B cell (primary cell): ENCODE measurements around the gene ATXN1. TPM values are rescaled to one million over a fixed set of nuclear protein-coding genes. Genes with fewer than 3 reads are reported as not detected.

Experiments
- ATAC-seq: fragments of 200-7000 bp; cut with Tn5 transposase; one replicate; pipeline ENCODE4 v1.10.0; 2021; ENCODE audit warnings: low read depth, mild to moderate bottlenecking, moderate number of reproducible peaks, moderate library complexity
- CTCF ChIA-PET: fragments of 350-600 bp; sonication (Branson Sonifier 250); formaldehyde crosslinking; loops from one replicate; lab custom pipeline; 2021; ENCODE audit warnings: antibody characterized with exemption, inconsistent platforms; lab: Charles Lee
- POLR2A ChIA-PET: fragments of 350-600 bp; sonication (Branson Sonifier 250); formaldehyde crosslinking; loops from one replicate; lab custom pipeline; 2021; ENCODE audit warnings: antibody characterized with exemption; lab: Charles Lee
- DNase-seq: peaks from one replicate; pipeline ENCODE4 v3.0.0; 2013
- H2AFZ ChIP-seq: 2 replicates; pipeline ENCODE4 v1.6.1; 2012; ENCODE audit warnings: mild to moderate bottlenecking, low read depth, low read length; ENCODE audit not compliant: insufficient read depth, poor library complexity, severe bottlenecking
- H3K27ac ChIP-seq, 2 donors: 1 replicate in 1 of 2; 2 replicates in 1 of 2; pipeline ENCODE4 v1.5.1; 2012 to 2013; ENCODE audit warnings: low read length in 2 of 2, mild to moderate bottlenecking in 2 of 2, moderate library complexity in 1 of 2
- H3K27me3 ChIP-seq, 4 experiments: fragments of 200-600 bp in 1 of 4; sonication (generic) in 1 of 4; replicated peaks in 1 of 4; 1 replicate in 2 of 4; 2 replicates in 2 of 4; pipeline versions ENCODE4 v1.6.1 to v1.7.0; 2013 to 2016; ENCODE audit warnings: low read length in 3 of 4, mild to moderate bottlenecking in 2 of 4, mixed read lengths in 1 of 4, moderate library complexity in 1 of 4; ENCODE audit not compliant: insufficient read depth in 4 of 4, control insufficient read depth in 3 of 4; ENCODE audit errors: control extremely low read depth in 1 of 4
- H3K36me3 ChIP-seq, 2 experiments: replicated peaks in 1 of 2; 1 replicate in 1 of 2; 2 replicates in 1 of 2; pipeline versions ENCODE4 v1.6.1 to v1.7.1; 2013; ENCODE audit warnings: low read length in 1 of 2; ENCODE audit not compliant: insufficient read depth in 2 of 2, control insufficient read depth in 1 of 2; ENCODE audit errors: control extremely low read depth in 1 of 2, extremely low read depth in 1 of 2
- H3K4me1 ChIP-seq, 2 donors: fragments of 200-600 bp in 1 of 2; sonication (generic) in 1 of 2; 1 replicate in 1 of 2; 2 replicates in 1 of 2; pipeline versions ENCODE4 v1.5.1 to v1.6.1; 2013 to 2017; ENCODE audit warnings: low read length in 2 of 2; ENCODE audit not compliant: control insufficient read depth in 2 of 2, insufficient read depth in 2 of 2
- H3K4me2 ChIP-seq: replicated peaks from 2 replicates; pipeline ENCODE3; 2012; ENCODE audit warnings: mild to moderate bottlenecking, low read depth, low read length; ENCODE audit not compliant: poor library complexity, severe bottlenecking
- H3K4me3 ChIP-seq, 5 experiments: fragments of 200-600 bp in 1 of 5; sonication (generic) in 1 of 5; 1 replicate in 3 of 5; 2 replicates in 2 of 5; pipeline versions ENCODE4 v1.5.1 to v1.7.0; 2011 to 2016; ENCODE audit warnings: low read length in 4 of 5, mild to moderate bottlenecking in 4 of 5, low read depth in 2 of 5, control low read depth in 1 of 5, moderate library complexity in 1 of 5; ENCODE audit not compliant: insufficient read depth in 1 of 5; ENCODE audit errors: control extremely low read depth in 1 of 5, extremely low read depth in 1 of 5
- H3K79me2 ChIP-seq: fragments of 200-600 bp; sonication (generic); one replicate; pipeline ENCODE4 v1.6.0; 2016; ENCODE audit warnings: low read length; ENCODE audit not compliant: control insufficient read depth, insufficient read depth
- H3K9ac ChIP-seq: fragments of 200-600 bp; sonication (generic); 2 replicates; pipeline ENCODE4 v1.6.1; 2017; ENCODE audit warnings: mild to moderate bottlenecking, low read length, moderate library complexity
- H3K9me3 ChIP-seq, 3 donors: one replicate each; pipeline versions ENCODE4 v1.6.1 to v1.7.1; 2013; ENCODE audit warnings: low read length in 2 of 3; ENCODE audit not compliant: control insufficient read depth in 2 of 3, insufficient read depth in 1 of 3; ENCODE audit errors: control extremely low read depth in 1 of 3
- H4K20me1 ChIP-seq: 2 replicates; pipeline ENCODE4 v1.6.0; 2012; ENCODE audit warnings: mild to moderate bottlenecking, low read length; ENCODE audit not compliant: insufficient read depth, control insufficient read depth, poor library complexity, severe bottlenecking
- H3K27ac Mint-ChIP-seq: one replicate; pipeline ENCODE4 v1.8.0; 2021; ENCODE audit warnings: mixed read lengths
- H3K27me3 Mint-ChIP-seq: one replicate; pipeline ENCODE4 v1.8.0; 2021; ENCODE audit warnings: mixed read lengths
- H3K4me1 Mint-ChIP-seq: one replicate; pipeline ENCODE4 v1.8.0; 2021; ENCODE audit warnings: mixed read lengths
- H3K4me3 Mint-ChIP-seq: one replicate; pipeline ENCODE4 v1.8.0; 2021; ENCODE audit warnings: mixed read lengths
- H3K9me3 Mint-ChIP-seq: one replicate; pipeline ENCODE4 v1.8.0; 2022; ENCODE audit warnings: mixed read lengths; ENCODE audit not compliant: insufficient read depth
- CTCF ChIP-seq: fragments of 200-600 bp; IDR thresholded peaks from one replicate; pipeline ENCODE4 v1.8.0; 2022; ENCODE audit warnings: antibody characterized with exemption, mild to moderate bottlenecking
- EZH2 ChIP-seq: IDR thresholded peaks from 2 replicates; pipeline ENCODE4 v1.6.1; 2012; ENCODE audit warnings: borderline replicate concordance, low read depth, mild to moderate bottlenecking, moderate library complexity, low read length; ENCODE audit not compliant: insufficient read depth, poor library complexity, severe bottlenecking
- WGBS: methylation state at CpG from one replicate; pipeline ENCODE4 v1.1.5; 2013; ENCODE audit warnings: missing lambda C conversion rate; ENCODE audit not compliant: insufficient coverage; 5-methylcytosine and 5-hydroxymethylcytosine counted together
- intact Hi-C: fragments of 100-400 bp; cut with micrococcal nuclease; formaldehyde crosslinking; loops from one replicate; pipeline ENCODE4 v1.10.0; 2022
- polyA plus RNA-seq: library from polyadenylated mRNA; depleted of rRNA; stranded (reverse); fragments of >200 nt; gene quantifications from 2 replicates; pipeline ENCODE4 v1.2.3, GENCODE V29; 2012
- total RNA-seq, 2 donors: library from RNA; stranded (reverse); fragments of 120-200 nt in 1 of 2; gene quantifications; 1 replicate in 1 of 2; 2 replicates in 1 of 2; pipeline versions ENCODE4 v1.2.3 to v1.2.4, GENCODE V29; 2013 to 2022

The ATXN1 gene
- total and polyA plus RNA-seq, 2 donors (not counting 1 experiment from before 2014, with no cell fraction given) = 5.7 to 63.8 TPM

GRCh38 chr6:16748025-16748319 lies 13.3 kb downstream of the ATXN1 start:
- H2AFZ ChIP-seq = no peak overlapping the region
- no peaks in the 10 kb centered on the region for H3K27me3 ChIP-seq
- H3K4me1 ChIP-seq = no peaks in the 10 kb centered on the region
- DNase-seq = no peak
- Mint-ChIP-seq H3K4me1 (no peaks in the 10 kb centered on the region), H3K4me3 (no peak overlapping the region), H3K27me3 (peaks cover 11% of the 10 kb centered on the region), H3K27ac (no peak overlapping the region), H3K9me3 (no peaks in the 10 kb centered on the region)
- H3K4me2 ChIP-seq = no peak overlapping the region
- no peaks in the 10 kb centered on the region for H3K9me3 ChIP-seq
- ChIA-PET POLR2A (no interaction called here), CTCF (interaction anchor here (0.9 to 1.4 kb wide), 5 partner anchors 11 to 327 kb away, joined by 3 to 4 read pairs (median 3); no protein-coding TSS in a partner anchor)
- no peak overlapping the region for H3K9ac ChIP-seq
- TF ChIP-seq EZH2 (no peak), CTCF (no peak)
- 80% methylated on average over 1 of the region's 2 CpGs for WGBS
- H3K79me2 ChIP-seq = no peaks in the 10 kb centered on the region
- no peak overlapping the region for H3K4me3 ChIP-seq
- intact Hi-C loops = no loop called here
- H4K20me1 ChIP-seq = no peaks in the 10 kb centered on the region
- no peaks in the 10 kb centered on the region for H3K36me3 ChIP-seq
- no peak for ATAC-seq
- no peak overlapping the region for H3K27ac ChIP-seq

- 92% methylated on average over 4 of the region's 13 CpGs for WGBS
- POLR2A ChIA-PET = no interaction called here
- no peak overlapping the region for H3K9ac ChIP-seq
Measured at GRCh38 chr6:16747232-16748024, 13.8 kb downstream of the ATXN1 start.

More at GRCh38 chr6:16747232-16748024, 13.8 kb downstream of the ATXN1 start:
- TF ChIP-seq CTCF = no peak
- TF ChIP-seq EZH2 = no peak
- H3K9me3 ChIP-seq = no peaks in the 10 kb centered on the region
- Mint-ChIP-seq H3K27ac (no peak overlapping the region), H3K4me1 (no peaks in the 10 kb centered on the region), H3K27me3 (peaks cover 11% of the 10 kb centered on the region), H3K9me3 (no peaks in the 10 kb centered on the region), H3K4me3 (no peak overlapping the region)
- no peak for ATAC-seq
- no peak for DNase-seq
- intact Hi-C loops = no loop called here
- H3K79me2 ChIP-seq = no peaks in the 10 kb centered on the region
- no peaks in the 10 kb centered on the region for H4K20me1 ChIP-seq
- H3K27me3 ChIP-seq = no peaks in the 10 kb centered on the region
- H3K27ac ChIP-seq = no peak overlapping the region
- no peak overlapping the region for H3K4me3 ChIP-seq
- no peaks in the 10 kb centered on the region for H3K36me3 ChIP-seq
- no peaks in the 10 kb centered on the region for H3K4me1 ChIP-seq
- H3K4me2 ChIP-seq = no peak overlapping the region
- H2AFZ ChIP-seq = no peak overlapping the region
- CTCF ChIA-PET = interaction anchor here (0.9 to 1.7 kb wide), 5 partner anchors 12 to 326 kb away, joined by 3 to 7 read pairs (median 3); no protein-coding TSS in a partner anchor
